HG03135 (cell line): ENCODE results near the gene SHROOM3.

Source experiments
- ATAC-seq: cut with Tn5 transposase; IDR thresholded peaks from one replicate; pipeline ENCODE4 v1.9.1; 2021; ENCODE audit warnings: mild to moderate bottlenecking, moderate library complexity; ENCODE audit not compliant: unreplicated experiment

SHROOM3 gene

GRCh38 chr4:76738086-76738931 is 303.3 kb downstream of the SHROOM3 start:
- no peak for ATAC-seq

DNA sequence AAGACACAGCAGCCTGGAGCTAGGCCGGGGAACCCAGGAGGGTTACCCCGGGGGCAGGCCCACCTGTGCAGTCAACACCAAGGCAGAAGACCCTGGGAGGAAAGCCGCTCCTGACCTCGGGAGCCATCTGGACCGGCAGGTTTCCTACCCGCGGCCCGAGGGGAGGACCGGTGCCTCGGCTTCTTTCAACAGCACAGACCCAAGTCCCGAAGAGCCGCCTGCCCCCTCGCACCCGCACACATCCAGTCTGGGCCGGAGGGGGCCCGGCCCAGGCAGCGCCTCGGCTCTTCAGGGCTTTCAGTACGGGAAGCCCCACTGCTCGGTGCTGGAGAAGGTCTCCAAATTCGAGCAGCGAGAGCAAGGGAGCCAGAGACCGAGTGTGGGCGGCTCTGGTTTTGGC is 305.2 kb downstream of the SHROOM3 start:
- ATAC-seq: no peak

DNA sequence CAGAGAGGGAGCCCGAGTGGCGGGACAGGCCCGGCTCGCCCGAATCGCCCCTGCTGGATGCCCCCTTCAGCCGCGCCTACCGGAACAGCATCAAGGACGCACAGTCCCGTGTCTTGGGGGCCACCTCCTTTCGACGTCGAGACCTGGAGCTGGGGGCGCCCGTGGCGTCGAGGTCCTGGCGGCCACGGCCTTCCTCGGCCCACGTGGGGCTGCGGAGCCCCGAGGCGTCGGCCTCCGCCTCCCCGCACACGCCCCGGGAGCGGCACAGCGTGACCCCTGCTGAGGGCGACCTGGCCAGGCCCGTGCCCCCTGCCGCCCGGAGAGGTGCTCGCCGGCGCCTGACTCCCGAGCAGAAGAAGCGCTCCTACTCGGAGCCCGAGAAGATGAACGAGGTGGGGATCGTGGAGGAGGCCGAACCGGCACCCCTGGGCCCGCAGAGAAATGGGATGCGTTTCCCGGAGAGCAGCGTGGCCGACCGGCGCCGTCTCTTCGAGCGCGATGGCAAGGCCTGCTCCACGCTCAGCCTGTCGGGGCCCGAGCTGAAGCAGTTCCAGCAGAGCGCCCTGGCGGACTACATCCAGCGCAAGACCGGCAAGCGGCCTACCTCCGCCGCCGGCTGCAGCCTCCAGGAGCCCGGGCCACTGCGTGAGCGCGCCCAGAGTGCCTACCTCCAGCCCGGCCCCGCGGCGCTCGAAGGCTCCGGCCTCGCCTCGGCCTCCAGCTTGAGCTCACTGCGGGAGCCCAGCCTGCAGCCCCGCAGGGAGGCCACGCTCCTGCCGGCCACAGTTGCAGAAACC is 306.0 kb downstream of the SHROOM3 start:
- no peak for ATAC-seq

DNA sequence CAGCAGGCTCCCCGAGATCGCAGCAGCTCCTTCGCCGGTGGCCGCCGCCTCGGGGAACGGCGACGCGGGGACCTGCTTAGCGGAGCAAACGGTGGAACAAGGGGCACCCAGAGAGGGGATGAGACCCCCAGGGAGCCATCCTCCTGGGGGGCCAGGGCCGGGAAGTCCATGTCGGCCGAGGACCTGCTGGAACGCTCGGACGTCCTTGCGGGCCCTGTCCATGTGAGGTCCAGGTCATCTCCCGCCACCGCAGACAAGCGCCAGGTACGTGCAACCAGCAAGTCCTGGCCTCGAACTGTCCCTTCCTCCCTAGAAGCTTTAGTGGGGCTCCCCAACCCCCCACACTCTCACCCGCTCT is 306.6 kb downstream of the SHROOM3 start:
- ATAC-seq: no peak

DNA sequence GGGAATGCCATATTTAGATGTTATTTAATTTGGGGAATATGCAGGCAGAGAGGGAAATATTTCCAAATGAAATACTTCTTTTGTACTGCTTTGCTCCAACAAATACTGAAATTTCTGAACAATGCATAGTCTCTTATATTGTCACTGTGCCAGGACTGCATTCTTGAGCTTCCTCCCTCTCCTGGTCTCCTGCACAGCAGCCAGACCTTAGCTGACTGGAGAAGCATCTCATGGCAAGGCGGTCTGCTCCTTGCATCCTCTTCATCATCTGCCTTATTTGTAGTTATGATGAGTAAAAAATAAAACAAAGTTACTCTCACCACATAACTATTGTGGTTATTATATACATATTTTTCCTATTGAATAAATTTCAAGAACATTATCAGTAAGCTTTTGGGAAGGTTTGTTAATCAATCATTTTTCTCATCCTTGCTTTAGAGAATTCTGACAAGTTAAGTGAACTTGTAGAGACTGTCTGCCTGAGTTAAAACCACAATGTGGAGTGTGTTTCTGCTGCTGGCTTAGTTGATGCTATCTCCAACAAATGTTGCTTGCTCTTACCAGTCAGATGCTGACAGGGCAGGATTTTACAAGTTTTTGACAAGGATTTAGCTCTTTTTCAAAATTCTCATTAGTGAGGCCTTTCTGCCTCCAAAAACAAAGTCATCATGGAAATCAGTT is 309.4 kb downstream of the SHROOM3 start:
- no peak for ATAC-seq

DNA sequence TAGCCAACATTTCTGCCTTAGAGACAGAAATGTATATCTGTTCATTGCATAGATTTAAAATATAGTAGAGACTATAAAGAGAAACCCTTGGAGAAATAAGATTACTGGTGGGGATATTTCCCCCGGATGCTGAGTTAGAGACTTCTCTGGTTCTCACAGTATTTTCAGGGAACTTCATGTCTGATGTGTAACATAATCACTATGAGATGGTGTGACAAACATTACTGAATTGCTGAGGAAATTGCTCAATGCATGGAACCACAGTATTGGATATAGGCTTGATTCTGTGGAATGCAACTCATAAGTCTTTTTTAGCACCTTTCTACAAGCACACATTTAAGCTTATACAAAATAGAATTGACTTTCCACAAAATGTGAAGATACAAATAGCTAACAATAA is 310.2 kb downstream of the SHROOM3 start:
- ATAC-seq: no peak

DNA sequence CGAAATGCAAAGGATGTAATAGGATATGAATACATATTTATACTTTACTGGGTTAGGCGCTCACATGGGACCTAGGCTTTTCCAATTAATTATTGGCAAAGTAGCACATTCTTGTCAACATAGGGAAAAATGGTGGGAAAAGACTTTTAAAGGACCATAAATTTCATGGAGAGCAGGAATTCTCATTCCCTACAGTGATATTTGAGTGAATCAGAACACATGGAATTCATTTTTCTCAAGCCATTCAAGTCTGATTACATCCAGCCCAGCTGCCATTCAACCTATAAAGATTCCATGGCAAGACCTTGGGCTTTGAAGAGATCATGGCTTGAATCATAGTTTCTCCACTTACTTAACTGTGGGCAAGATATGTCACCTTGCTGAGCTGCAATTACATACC is 312.5 kb downstream of the SHROOM3 start:
- no peak for ATAC-seq

GRCh38 chr4:76748649-76749048 is 313.6 kb downstream of the SHROOM3 start:
- no peak for ATAC-seq

GRCh38 chr4:76749355-76749754 is 314.3 kb downstream of the SHROOM3 start:
- no peak for ATAC-seq

DNA sequence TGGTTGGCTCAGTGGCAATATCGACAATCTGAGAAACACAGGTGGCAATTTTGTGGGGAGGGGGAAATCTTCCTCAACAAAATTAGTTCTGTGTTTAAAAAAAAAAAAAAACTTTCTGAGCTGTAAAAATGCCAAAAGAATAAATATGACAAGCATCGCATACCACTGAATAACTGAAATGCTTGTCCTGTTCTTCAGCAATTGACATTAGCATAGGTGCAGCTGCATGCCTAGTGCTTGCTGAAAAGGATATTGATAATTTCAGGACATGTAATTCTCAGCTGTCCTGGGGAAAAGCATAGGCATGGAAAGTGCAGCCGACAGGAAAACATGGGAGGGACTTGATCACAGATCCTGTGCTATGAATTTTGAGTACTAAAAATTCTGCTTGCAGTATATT is 315.7 kb downstream of the SHROOM3 start:
- ATAC-seq: no peak

- ATAC-seq: no peak
Measured at GRCh38 chr4:76751612-76752343, 316.7 kb downstream of the SHROOM3 start.

GRCh38 chr4:76752861-76753501 is 318.0 kb downstream of the SHROOM3 start:
- no peak for ATAC-seq

GRCh38 chr4:76753814-76754213 is 318.8 kb downstream of the SHROOM3 start:
- no peak for ATAC-seq

- no peak for ATAC-seq
Measured at GRCh38 chr4:76754439-76754838, 319.4 kb downstream of the SHROOM3 start.

GRCh38 chr4:76755756-76756155 is 320.7 kb downstream of the SHROOM3 start:
- no peak for ATAC-seq

GRCh38 chr4:76756416-76756815 is 321.4 kb downstream of the SHROOM3 start:
- no peak for ATAC-seq

GRCh38 chr4:76757418-76757939 is 322.4 kb downstream of the SHROOM3 start:
- ATAC-seq: no peak

- ATAC-seq: no peak
Measured at GRCh38 chr4:76758290-76758882, 323.4 kb downstream of the SHROOM3 start.

- no peak for ATAC-seq
Measured at GRCh38 chr4:76758996-76759395, 324.0 kb downstream of the SHROOM3 start.

DNA sequence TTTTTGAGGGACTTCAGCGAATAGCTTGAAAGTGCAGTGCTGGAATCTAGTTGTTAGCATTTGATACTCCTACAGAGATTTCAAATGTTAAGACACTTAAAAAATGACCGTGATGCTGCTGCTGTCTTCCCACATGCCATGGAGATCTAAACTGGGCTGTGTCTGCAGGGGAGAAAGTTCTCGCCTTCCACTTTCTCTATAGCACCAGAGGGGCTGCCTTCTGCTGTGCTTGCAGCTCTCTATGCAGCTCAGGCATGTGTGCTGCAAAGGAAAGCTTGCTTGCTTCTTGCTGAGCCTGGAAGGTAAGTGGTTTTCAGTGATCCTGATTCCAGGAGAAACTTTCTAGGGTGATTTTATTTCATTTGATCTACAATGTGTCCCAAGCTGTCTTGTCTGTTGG is 325.2 kb downstream of the SHROOM3 start:
- no peak for ATAC-seq
